Measurements from ENCODE around the gene TNFAIP2. TPM values are rescaled to one million over a fixed set of nuclear protein-coding genes. Genes with fewer than 3 reads are reported as not detected.

TNFAIP2 gene
- polyA plus RNA-seq, 1 donor from 2014 or later, result 1.8 TPM

DNA sequence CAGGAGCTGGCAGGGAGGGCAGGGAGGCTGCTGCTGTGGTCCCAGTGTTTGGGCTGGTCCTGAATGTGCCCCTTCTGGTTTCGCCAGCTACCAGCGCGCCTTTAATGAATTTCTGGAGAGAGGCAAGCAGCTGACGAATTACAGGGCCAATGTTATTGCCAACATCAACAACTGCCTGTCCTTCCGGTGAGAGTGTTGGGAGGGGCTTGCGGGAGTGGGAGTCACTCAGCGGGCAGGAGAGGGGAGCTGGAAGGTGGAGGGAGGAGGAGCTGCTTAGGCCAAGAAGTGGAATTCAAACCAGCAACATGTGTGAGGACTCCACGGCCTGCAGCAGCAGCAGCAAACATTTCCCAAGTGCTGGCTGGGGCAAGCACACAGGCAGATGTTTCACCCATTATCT lies 7.7 kb downstream of the TNFAIP2 start:
- H3F3A ChIP-seq (ENCODE audit: insufficient read depth, low read length, poor library complexity, severe bottlenecking), result no peaks in the 10 kb centered on the region
- no peaks in the 10 kb centered on the region for H3K79me2 ChIP-seq (replicated peaks; ENCODE audit: insufficient read depth, low read length)
- no peaks in the 10 kb centered on the region for H3K36me3 ChIP-seq (ENCODE audit: insufficient read depth, low read length)
- TF ChIP-seq EZH2 (IDR thresholded peaks at IDR 0.05; ENCODE audit: borderline replicate concordance, insufficient read depth, low read length, poor library complexity, severe bottlenecking) (no peak), SMC3 (conservative IDR thresholded peaks at IDR 0.05; ENCODE audit: poor library complexity) (no peak), RAD21 (conservative IDR thresholded peaks at IDR 0.05) (no peak)
- TF ChIP-seq, protein P1, sequence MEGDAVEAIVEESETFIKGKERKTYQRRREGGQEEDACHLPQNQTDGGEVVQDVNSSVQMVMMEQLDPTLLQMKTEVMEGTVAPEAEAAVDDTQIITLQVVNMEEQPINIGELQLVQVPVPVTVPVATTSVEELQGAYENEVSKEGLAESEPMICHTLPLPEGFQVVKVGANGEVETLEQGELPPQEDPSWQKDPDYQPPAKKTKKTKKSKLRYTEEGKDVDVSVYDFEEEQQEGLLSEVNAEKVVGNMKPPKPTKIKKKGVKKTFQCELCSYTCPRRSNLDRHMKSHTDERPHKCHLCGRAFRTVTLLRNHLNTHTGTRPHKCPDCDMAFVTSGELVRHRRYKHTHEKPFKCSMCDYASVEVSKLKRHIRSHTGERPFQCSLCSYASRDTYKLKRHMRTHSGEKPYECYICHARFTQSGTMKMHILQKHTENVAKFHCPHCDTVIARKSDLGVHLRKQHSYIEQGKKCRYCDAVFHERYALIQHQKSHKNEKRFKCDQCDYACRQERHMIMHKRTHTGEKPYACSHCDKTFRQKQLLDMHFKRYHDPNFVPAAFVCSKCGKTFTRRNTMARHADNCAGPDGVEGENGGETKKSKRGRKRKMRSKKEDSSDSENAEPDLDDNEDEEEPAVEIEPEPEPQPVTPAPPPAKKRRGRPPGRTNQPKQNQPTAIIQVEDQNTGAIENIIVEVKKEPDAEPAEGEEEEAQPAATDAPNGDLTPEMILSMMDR (IDR thresholded peaks at IDR 0.05; ENCODE audit: poor library complexity, severe bottlenecking), result no peak
- no peak overlapping the region for H2AFZ ChIP-seq (ENCODE audit: low read depth, low read length)
- H3K9me2 ChIP-seq (ENCODE audit: insufficient read depth, low read length), result no peaks in the 10 kb centered on the region
- no peak overlapping the region for H3K9ac ChIP-seq (ENCODE audit: low read length)
- H3K27me3 ChIP-seq (ENCODE audit: insufficient read depth, low read depth, low read length), result peaks cover 1% of the 10 kb centered on the region
- H3K9me3 ChIP-seq (ENCODE audit: low read length), result no peaks in the 10 kb centered on the region
- H3K4me2 ChIP-seq (ENCODE audit: low read length), result no peak overlapping the region
- no peaks in the 10 kb centered on the region for H4K20me1 ChIP-seq (ENCODE audit: insufficient read depth)
- no peak overlapping the region for H3K27ac ChIP-seq (ENCODE audit: low read length)
- H3K4me3 ChIP-seq (ENCODE audit: low read length), result no peak overlapping the region

GRCh38 chr14:103131580-103131979 lies 8.3 kb downstream of the TNFAIP2 start:
- Histone ChIP-seq H3K27me3 (ENCODE audit: insufficient read depth, low read depth, low read length) (no peaks in the 10 kb centered on the region), H3K79me2 (replicated peaks; ENCODE audit: insufficient read depth, low read length) (no peaks in the 10 kb centered on the region), H3K9me2 (ENCODE audit: insufficient read depth, low read length) (no peaks in the 10 kb centered on the region), H3K9me3 (ENCODE audit: low read length) (no peaks in the 10 kb centered on the region), H3K36me3 (ENCODE audit: insufficient read depth, low read length) (no peaks in the 10 kb centered on the region), H3K4me2 (ENCODE audit: low read length) (no peak overlapping the region), H4K20me1 (ENCODE audit: insufficient read depth) (no peaks in the 10 kb centered on the region), H3K9ac (ENCODE audit: low read length) (no peak overlapping the region), H3K4me3 (ENCODE audit: low read length) (no peak overlapping the region), H3F3A (ENCODE audit: insufficient read depth, low read length, poor library complexity, severe bottlenecking) (no peaks in the 10 kb centered on the region), H3K27ac (ENCODE audit: low read length) (no peak overlapping the region), H2AFZ (ENCODE audit: low read depth, low read length) (no peak overlapping the region)
- no peak for TF ChIP-seq TAF1 (IDR thresholded peaks at IDR 0.05; ENCODE audit: low read depth)
- no peak for TF ChIP-seq EZH2 (IDR thresholded peaks at IDR 0.05; ENCODE audit: borderline replicate concordance, insufficient read depth, low read length, poor library complexity, severe bottlenecking)
- TF ChIP-seq SMC3 (conservative IDR thresholded peaks at IDR 0.05; ENCODE audit: poor library complexity), result no peak
- TF ChIP-seq RAD21 (conservative IDR thresholded peaks at IDR 0.05), result no peak
- TF ChIP-seq, protein P1 (IDR thresholded peaks at IDR 0.05; ENCODE audit: poor library complexity, severe bottlenecking), result no peak
- TF ChIP-seq MXI1 (conservative IDR thresholded peaks at IDR 0.05; ENCODE audit: poor library complexity, severe bottlenecking), result no peak
- TF ChIP-seq POLR2AphosphoS5 (IDR thresholded peaks at IDR 0.05), result no peak
- TF ChIP-seq EP300 (conservative IDR thresholded peaks at IDR 0.05; ENCODE audit: poor library complexity, severe bottlenecking), result no peak
- TF ChIP-seq, protein P2, sequence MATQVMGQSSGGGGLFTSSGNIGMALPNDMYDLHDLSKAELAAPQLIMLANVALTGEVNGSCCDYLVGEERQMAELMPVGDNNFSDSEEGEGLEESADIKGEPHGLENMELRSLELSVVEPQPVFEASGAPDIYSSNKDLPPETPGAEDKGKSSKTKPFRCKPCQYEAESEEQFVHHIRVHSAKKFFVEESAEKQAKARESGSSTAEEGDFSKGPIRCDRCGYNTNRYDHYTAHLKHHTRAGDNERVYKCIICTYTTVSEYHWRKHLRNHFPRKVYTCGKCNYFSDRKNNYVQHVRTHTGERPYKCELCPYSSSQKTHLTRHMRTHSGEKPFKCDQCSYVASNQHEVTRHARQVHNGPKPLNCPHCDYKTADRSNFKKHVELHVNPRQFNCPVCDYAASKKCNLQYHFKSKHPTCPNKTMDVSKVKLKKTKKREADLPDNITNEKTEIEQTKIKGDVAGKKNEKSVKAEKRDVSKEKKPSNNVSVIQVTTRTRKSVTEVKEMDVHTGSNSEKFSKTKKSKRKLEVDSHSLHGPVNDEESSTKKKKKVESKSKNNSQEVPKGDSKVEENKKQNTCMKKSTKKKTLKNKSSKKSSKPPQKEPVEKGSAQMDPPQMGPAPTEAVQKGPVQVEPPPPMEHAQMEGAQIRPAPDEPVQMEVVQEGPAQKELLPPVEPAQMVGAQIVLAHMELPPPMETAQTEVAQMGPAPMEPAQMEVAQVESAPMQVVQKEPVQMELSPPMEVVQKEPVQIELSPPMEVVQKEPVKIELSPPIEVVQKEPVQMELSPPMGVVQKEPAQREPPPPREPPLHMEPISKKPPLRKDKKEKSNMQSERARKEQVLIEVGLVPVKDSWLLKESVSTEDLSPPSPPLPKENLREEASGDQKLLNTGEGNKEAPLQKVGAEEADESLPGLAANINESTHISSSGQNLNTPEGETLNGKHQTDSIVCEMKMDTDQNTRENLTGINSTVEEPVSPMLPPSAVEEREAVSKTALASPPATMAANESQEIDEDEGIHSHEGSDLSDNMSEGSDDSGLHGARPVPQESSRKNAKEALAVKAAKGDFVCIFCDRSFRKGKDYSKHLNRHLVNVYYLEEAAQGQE (IDR thresholded peaks at IDR 0.05; ENCODE audit: borderline replicate concordance), result no peak
